Stimulated activated CD4-positive, alpha-beta T cell treated with anti-CD3 and anti-CD28 coated beads, Interleukin-1b, Interleukin-23, amount 100 ng/mL, for 24 hours (primary cell): Measurements from ENCODE around the gene CCDC88A.
"Not testable (repeated sequence)": the region's sequence is repeated elsewhere in the genome, so short reads cannot be mapped to it uniquely, and the experiment has no call there.

ENCODE experiments used
- DNase-seq, 4 experiments: peaks; one replicate each; pipeline ENCODE4 v3.0.0-alpha.2; 2020; ENCODE audit warnings: low read depth in 4 of 4, low spot score in 1 of 4

CCDC88A gene

GRCh38 chr2:55241582-55241981, 178.1 kb downstream of the CCDC88A start:
- not testable (repeated sequence) for DNase-seq

DNA sequence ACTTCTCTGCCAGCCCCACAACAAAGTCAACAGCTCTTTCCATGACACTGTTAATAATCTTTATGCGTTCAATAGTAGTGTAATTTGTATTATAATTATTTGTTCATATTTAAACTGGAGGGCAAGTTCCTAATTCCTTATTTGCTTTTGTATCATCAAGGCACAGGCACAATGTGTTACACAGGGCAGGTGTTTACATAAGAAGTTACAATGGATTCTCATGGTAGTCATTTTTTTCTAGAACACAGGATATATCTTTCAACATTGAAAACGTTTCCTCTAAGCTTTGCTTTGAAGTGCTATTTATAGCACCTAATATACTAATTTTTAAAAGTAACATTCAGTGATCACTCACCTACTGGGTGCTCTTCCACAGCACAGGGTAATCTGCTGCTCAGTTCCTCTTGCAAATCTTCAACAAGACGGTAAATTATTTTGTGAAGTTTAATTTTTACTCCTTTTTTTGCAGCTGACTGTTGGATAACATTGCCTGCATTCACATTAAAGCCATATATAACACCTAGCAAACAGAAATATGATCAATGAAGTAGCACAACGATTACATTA, 179.9 kb downstream of the CCDC88A start:
- no peak for DNase-seq
